ENCODE data around the gene TSPAN16.
"Not testable (repeated sequence)": the region's sequence is repeated elsewhere in the genome, so short reads cannot be mapped to it uniquely, and the experiment has no call there.

Gene TSPAN16

DNA sequence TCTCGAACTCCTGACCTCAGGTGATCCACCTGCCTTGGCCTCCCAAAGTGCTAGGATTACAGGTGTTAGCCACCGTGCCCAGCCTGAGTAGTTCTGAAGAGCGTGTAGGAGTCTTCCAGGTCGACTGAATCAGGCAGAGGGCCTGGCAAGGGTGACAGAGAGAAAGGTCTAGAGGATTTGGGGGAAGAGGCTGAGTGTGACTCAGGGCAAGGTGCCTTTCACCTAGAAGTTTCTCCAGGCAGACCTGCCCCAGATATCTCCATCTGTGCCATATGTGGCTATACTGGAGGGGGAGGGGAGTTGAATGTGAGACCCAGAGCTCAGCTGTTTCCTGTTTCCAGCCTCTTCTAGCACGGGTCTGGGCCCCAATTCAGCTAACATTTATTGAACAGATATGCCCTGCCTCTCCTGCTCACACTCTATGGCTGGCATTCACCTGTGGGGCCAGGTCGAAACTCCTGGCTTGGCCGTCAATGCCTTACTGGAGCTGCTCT, 51.6 kb downstream of the TSPAN16 start:
- DNase-seq: no peak

DNA sequence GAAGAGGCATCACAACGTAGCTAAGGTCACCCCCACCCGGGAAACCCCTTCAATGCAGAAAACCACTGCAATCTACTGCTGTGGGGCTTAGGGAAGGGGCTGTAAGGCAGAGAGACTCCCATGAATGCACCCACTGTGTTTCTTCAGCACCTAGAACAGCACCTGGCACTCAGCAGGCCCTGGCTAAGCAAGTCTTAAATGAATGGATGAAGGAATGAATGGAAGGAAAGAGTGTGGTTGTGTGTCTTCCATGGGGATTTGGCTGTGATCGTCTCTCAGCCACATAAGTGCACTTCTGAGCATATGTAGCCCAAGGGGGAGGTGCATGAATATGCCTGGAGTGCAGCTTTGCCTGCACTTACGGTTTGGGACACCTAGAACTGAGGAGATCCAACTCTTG, 53.2 kb downstream of the TSPAN16 start:
- DNase-seq: no peak

DNA sequence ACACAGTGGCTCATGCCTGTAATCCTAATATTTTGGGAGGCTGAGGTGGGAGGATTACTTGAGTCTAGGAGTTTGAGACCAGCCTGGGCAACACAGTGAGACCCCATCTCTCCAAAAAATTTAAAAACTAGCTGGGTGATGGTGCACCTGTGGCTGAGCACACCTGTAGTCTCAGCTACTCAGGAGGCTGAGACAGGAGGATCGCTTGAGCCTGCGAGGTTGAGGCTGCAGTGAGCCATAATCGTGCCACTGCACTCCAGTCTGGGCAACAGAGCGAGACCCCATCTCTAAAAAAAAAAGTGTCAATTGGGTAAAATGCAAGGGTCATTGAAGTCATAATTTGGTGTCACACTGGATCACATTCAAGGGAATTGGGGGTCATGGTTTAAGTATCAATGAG, 58.1 kb downstream of the TSPAN16 start:
- DNase-seq: not testable (repeated sequence)

DNA sequence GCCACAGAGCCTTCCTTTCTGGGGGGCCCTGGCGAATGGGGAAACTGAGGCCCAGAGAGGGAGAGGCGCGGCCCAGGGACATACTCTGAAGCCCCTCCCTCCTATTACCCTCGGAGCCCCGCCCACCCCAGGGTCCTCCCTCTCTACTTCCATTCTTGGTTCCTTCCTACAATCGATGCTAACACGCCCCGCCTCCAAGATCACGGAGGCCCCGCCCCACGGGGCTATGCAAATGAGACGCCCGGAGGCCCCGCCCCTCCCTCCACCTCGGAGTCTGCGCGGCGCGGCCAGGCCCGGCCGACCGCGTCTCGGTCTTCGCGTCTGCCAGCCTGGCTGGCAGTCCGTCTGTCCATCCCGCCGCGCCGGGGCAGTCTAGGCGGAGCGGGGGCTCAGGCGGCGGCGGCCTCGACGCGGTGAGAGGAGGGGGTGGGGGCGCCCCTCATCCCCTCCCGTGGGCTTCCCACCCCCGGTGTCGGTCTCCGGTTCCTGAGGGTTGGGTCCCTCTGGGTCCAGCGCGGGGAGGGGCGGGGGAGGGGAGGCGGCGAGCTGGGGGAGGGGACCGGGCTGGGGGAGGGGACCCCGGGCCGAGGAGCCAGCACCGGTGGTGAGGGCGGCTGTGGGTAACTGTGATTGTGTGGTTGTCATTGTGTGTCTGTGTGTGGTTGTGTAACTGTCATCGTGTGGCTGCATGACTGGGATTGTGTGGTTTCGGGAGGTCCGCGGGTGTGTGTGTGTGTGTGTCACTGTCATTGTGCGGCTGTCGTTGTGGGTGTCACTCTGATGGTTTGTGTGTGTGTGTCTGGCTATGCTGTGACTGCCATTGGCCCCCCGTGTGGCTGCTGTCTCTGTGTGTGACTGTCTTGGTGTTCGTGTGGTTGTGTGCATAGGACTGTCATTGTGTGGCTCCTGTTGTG, 59.5 kb downstream of the TSPAN16 start, which contains the start of gene PLPPR2:
TSS of gene PLPPR2 (plus strand) at position 273 of the 914 bp plus-strand sequence. CDS start 2,242 bp downstream, outside the sequence.
- peak; percentile 96 for DNase-seq

DNA sequence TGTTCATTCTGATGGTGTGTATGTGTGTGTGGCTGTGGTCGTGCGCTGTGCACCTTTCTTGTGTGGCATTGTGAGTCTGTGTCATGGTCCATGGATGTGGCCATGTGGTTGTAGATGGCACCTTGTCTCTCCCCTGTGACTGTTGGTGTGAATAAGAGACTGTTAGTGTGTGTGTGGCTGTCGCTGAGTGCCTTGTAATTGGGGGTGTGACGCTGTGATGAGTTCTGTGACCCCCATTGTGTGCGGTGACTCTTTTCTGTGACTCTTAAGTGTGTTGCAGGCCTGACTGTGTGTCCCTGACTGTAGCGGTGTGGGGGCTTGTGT, 60.1 kb downstream of the TSPAN16 start:
- no peak for DNase-seq

DNA sequence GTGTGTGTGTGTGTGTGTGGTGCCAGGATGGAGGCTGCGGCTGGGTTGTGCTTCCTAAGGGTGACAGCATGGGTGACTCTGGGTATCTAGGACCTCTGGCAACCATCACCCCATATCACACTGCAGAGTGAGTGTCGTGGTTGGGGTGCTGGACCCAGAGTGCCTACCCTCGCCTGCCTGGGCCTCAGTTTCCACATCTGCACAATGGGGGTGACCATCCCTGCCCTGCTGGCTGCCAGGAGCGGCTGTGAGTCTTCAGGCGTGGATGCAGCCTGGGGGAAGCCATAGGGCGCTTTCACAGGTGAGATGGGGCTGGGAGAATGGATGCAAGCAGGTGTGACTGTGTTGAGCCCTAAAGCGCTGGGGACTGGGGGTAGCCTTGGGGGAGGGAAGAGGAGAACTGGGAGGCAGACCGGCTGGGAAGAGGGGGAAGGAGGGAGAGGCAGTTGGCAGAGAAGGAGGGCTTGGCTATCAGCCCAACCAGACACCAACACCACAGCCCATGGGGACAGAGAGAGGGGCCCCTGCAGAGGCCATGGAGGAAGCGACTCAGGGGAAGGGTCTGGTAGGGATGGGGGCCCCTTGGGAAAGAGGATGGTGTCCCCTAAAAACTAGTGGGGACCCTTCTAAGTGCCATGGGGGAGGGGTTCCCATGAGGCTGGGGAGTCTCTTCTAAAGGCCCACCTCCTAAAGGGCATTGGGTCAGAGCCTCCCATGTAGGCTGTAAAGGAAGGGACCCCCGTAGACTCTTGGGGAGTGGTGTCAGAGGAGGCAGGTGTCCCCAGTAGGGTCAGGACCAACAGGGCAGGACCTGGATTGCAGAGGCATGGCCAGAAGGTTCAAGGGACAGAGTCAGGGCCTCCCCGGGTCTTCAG, 61.0 kb downstream of the TSPAN16 start:
- no peak for DNase-seq

DNA sequence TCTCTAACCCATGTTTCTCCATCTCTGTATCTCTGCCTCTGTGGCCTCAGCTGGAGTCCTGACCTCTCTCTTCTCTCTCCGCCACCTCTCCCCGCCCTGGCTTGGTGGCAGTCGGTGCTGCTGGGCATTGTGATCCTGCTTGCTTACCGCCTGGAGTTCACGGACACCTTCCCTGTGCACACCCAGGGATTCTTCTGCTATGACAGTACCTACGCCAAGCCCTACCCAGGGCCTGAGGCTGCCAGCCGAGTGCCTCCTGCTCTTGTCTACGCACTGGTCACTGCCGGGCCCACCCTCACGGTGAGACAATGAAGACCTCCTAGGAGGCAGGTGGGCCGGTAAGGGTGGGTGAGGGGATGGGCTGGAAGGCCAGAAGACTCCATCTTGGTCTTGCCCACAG, 63.5 kb downstream of the TSPAN16 start:
- DNase-seq: no peak

DNA sequence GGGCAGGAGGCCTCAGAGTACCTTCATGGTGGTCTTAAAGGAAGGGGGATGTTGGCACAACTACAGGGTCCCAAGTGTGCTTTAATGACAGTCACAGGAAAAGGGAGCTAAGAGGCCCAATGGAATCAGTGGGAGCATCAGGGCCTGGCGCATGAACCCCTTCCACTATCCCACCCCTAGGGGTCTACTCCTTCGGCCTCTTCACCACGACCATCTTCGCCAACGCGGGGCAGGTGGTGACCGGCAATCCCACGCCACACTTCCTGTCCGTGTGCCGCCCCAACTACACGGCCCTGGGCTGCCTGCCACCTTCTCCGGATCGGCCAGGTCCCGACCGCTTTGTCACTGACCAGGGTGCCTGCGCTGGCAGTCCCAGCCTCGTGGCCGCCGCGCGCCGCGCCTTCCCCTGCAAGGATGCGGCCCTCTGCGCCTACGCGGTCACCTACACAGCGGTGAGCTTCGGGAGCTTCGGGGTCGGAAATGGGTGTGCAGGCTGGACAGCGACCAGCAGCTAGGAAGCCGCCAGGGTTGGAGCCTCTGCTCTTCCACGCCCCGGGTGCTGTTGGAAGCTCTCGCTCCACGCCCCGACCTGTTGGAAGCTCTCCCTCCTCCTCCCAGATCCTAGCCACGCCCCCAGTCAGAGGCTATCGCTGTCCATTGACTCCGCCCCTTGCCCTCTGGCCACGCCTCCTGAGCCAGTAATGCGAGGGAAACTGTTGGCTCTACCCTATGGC, 65.2 kb downstream of the TSPAN16 start:
- no peak for DNase-seq

DNA sequence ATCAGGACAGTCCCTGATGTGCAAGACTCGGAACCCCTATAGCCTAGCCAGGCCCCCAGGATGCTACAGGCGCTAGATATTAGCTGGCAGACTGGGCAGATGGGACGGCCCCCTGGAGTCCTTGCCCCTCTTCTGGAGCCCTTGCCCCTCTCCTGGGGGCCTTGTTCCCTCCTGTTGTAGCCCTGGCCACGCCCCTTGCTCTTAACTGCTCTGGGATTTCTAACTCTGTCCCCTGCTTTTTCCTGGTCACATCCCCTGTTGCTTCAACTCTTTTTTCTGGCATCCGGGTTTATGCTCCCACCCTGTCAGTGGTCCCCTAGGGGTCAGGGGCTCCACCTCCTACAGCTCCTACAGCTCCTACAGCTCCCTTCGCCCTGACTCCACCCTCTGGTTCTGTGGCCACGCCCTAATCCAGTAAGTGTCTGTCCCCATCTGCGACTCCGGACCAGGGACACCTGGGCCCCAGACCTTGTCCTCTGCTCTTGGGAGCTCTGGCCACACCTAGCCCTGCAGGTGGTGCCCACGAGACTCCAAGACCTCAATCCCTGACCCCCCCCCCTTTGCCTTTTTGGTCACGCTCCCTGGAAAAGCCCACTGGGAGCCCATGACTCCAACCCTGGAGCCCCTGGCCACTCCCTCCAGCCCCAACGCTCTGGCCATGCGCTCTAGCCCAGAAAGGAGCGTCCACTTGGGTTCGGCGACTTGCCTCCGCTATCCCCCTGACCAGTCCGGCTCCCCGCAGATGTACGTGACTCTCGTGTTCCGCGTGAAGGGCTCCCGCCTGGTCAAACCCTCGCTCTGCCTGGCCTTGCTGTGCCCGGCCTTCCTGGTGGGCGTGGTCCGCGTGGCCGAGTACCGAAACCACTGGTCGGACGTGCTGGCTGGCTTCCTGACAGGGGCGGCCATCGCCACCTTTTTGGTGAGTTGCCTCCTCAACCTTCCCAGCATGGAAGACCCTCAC, 66.1 kb downstream of the TSPAN16 start:
- DNase-seq: no peak

DNA sequence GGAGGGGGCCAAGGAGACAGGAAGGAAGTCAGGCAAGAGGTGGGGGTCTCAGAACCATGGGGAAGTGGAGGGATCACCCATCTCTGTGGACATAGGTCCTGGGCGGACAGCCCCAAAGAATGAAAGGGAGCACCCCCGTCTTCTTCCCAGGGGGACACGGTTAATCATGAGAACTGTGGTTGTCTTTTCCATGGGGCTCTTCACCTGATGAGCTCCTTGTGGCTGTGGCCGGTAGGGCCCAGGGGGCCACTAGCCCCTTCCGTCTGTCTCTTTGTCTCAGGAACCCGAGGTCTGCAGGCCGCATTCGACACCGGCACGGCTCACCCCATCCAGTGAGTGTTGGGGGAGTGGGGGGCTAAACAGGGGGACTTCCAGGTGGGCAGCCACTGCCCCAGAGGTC, 67.9 kb downstream of the TSPAN16 start:
- DNase-seq: no peak

DNA sequence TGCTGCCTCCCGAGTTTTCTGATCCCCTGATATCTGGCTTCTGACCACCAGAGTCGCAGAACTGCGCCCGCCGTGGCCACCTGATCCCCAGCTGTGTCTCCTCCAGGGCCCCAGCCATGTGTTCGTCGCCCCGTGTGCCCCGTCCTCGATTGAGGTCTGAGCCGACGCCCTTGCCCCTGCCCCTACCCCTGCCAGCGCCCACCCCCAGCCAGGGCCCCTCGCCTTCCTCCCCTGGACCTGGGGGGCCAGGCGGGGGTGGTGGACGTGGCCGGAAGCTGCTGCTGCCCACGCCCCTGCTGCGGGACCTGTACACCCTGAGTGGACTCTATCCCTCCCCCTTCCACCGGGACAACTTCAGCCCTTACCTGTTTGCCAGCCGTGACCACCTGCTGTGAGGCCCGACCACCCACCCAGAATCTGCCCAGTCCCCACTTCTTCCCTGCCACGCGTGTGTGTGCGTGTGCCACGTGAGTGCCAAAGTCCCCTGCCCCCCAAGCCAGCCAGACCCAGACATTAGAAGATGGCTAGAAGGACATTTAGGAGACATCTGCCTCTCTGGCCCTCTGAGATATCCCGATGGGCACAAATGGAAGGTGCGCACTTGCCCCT, 68.4 kb downstream of the TSPAN16 start:
- DNase-seq: no peak

DNA sequence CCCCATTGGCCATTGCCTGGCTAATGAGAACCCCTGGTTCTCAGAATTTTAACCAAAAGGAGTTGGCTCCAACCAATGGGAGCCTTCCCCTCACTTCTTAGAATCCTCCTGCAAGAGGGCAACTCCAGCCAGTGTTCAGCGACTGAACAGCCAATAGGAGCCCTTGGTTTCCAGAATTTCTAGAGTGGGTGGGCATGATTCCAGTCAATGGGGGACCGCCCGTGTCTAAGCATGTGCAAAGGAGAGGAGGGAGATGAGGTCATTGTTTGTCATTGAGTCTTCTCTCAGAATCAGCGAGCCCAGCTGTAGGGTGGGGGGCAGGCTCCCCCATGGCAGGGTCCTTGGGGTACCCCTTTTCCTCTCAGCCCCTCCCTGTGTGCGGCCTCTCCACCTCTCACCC, 69.0 kb downstream of the TSPAN16 start:
- no peak for DNase-seq

Measured in NCI-H146 (cell line).